Measurements from ENCODE around the gene CDH13.
A peak's percentile ranks its signal among the peaks of the same experiment; 100 is the strongest.

Gene CDH13

DNA sequence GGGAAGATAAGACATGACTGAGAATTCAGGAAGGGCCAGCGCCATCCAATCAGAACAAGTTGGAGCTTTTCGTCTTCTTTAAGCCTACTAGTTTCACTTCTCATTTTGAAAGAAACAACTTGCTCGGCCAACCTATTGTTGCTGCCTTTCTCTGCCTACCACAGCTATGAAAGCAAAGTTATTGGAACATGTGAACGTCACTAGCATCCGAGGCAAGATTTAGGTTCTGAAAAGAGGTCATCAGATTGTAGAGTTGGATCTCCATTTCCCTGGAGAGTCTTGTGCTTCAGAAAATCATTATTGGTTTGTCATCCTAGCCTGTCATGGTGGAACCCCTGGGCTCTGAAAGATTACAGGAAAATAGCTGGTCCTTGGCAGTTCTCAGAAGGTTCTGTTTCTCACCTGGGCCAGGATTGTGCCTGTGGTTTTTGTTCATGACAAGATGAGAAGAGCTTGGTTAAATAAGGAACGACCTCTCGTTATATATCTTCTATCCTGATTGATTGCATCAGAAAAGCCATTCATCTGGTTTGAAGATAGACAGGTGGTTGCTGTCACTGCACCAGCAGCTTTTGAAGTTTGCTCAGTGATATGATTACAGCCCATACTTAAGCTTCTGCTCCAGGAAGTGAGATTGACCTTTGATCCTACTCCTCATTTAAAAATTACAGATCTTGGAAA lies 25.3 kb downstream of the CDH13 start:
- no peak for DNase-seq (ENCODE audit: low read depth in 3 of 3)

DNA sequence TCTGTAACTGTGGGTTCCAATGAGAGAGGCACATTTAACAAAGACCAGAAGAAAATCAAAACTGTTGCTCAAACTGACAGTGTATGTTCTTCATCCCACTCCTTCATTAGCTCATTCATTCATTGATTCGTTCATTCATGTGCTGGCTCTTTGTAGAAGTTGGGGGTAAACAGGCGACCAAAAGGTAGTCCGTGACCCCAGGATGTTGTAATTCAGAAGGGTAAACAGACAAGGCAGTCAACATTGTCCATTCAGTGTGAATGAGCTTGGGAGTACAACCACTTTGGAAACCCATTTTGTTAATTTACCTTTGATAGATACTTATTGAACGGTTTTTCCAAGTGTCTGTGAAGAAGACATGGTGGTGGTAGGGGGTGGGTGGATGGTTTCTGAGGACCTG lies 26.1 kb downstream of the CDH13 start:
- DNase-seq (ENCODE audit: low read depth in 3 of 3), result no peak

- peak in 2 of 3 experiments; percentile 6 to 13 for DNase-seq (ENCODE audit: low read depth in 3 of 3)
Measured at GRCh38 chr16:82653550-82654511, 27.1 kb downstream of the CDH13 start.

DNA sequence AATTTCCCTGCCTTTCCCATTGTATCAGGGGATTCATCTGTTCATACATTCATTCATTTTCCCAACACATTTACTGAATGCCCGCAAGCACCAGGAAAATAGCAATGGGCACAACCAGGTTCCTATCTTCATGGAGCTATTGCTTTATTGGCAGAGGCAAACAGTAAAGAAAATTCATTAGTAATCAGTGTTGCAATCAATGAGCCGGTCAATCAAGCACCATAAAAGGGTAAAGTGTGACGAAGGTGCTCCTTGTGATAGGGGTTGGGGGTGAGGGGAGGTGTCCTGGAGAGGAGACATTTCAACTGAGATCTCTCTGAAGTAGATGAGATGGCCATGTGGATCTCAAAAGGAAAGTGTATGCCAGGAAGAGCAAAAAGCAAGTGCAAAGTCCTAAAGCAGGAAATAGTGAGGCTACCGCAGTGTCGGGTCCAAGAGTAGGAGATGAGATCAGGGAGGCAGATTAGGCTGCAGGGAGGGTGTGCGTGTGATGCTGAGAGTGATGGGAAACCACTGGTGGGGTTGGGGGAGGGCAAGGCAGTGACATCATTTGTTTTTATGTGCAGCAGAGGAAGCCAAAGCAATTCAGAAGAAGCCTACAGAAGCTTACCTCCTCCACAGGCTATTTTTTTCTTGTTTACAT lies 28.4 kb downstream of the CDH13 start:
- DNase-seq (ENCODE audit: low read depth in 3 of 3), result peak in 2 of 3 experiments; percentile 37 to 53

GRCh38 chr16:82655720-82656490 lies 29.1 kb downstream of the CDH13 start:
- DNase-seq (ENCODE audit: low read depth in 3 of 3), result no peak

DNA sequence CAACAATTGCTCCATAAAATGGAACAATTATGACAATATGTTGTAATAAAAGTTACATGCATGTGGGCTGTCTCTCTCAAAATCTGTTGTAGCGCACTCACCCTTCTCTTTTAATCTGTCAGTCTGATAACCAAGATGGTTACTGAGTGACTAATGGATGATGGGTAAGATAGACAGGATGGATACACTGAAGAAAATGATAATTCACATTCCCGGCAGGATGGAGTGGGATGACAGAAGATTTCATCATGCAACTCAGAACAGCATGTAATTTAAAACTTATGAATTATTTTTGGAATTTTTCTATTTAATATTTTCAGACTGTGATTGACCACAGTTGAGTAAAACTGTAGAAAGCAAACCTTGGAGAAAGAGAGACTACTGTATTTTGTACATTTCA lies 30.5 kb downstream of the CDH13 start:
- DNase-seq (ENCODE audit: low read depth in 3 of 3), result no peak

DNA sequence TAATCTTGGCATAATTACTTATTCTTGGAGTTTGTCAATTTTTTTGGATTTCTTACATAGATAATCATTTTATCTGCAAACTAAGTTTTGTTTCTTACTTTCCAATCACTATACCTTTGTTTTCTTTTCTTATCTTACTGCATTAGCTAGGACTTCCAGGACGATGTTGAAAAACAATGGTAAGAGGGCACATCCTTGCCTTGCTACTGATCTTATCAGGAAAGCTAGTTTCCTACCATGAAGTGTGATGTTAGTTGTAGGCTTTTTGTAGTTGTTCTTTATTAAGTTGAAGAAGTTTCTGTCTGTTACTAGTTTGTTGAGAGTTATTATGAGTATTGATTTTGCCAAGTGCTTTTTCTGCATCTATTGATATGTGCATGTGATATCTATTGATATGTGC lies 31.0 kb downstream of the CDH13 start:
- no peak for DNase-seq (ENCODE audit: low read depth in 3 of 3)

- no peak for DNase-seq (ENCODE audit: low read depth in 3 of 3)
Measured at GRCh38 chr16:82658796-82659195, 32.0 kb downstream of the CDH13 start.

DNA sequence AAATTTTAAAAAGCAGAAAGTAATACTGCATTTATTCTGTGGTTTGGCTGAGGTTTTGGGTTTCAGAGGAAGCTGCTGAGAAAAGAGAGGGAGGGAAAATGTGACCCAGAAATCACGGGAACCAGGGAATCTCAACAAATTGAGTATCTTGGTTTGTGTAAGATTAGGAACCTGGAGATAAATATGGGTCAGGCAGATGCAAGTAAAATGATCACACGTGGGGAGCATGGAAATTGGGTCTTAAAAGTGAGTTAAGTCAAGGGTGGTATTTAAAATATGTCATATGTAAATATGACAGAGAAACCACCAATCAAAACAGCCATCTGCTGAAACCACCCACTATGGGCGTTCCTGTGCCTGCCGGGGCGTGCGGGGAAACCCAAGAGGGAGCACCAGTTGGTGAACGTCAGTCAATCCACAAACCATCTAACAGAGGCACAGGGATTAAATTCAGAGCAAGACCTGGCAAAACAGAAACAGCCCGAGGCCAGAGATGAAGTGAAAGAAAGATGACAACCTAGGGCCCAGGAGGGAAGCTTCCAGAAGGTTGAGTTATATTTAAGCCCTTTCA lies 33.4 kb downstream of the CDH13 start:
- DNase-seq (ENCODE audit: low read depth in 3 of 3), result peak in 1 of 3 experiments; percentile 15

- no peak for DNase-seq (ENCODE audit: low read depth in 3 of 3)
Measured at GRCh38 chr16:82660966-82661365, 34.2 kb downstream of the CDH13 start.

GRCh38 chr16:82664181-82664580 lies 37.4 kb downstream of the CDH13 start:
- DNase-seq (ENCODE audit: low read depth in 3 of 3), result no peak

- DNase-seq (ENCODE audit: low read depth in 3 of 3), result no peak
Measured at GRCh38 chr16:82665025-82665424, 38.3 kb downstream of the CDH13 start.

GRCh38 chr16:82667437-82667836 lies 40.7 kb downstream of the CDH13 start:
- no peak for DNase-seq (ENCODE audit: low read depth in 3 of 3)

- no peak for DNase-seq (ENCODE audit: low read depth in 3 of 3)
Measured at GRCh38 chr16:82668094-82668493, 41.3 kb downstream of the CDH13 start.

- DNase-seq (ENCODE audit: low read depth in 3 of 3), result peak in 1 of 3 experiments; percentile 12
Measured at GRCh38 chr16:82671741-82672140, 45.0 kb downstream of the CDH13 start.

- no peak for DNase-seq (ENCODE audit: low read depth in 3 of 3)
Measured at GRCh38 chr16:82672676-82673075, 45.9 kb downstream of the CDH13 start.

DNA sequence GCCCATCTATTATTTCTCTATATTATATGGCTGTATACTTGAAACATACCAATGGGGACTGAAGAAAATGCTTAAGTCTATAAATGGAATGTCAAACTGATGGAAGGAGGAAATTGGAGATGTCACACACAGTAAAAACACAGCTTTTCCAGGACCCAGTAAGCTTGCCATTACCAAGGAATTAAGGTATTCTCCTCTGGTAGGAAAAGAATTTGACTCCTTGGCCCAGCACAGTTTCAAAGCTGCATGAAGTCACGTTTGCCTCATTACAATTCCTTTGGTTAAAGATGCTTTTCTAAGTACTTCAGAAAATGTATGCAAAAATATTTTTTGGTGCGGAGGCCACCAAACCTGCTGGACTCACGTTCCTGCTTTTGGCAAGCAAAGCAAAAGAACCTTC lies 48.5 kb downstream of the CDH13 start:
- DNase-seq (ENCODE audit: low read depth in 3 of 3), result no peak

GRCh38 chr16:82681592-82681991 lies 54.8 kb downstream of the CDH13 start:
- no peak for DNase-seq (ENCODE audit: low read depth in 3 of 3)

GRCh38 chr16:82682767-82683166 lies 56.0 kb downstream of the CDH13 start:
- DNase-seq (ENCODE audit: low read depth in 3 of 3), result no peak

GRCh38 chr16:82684256-82684655 lies 57.5 kb downstream of the CDH13 start:
- DNase-seq (ENCODE audit: low read depth in 3 of 3), result no peak

GRCh38 chr16:82685526-82685925 lies 58.8 kb downstream of the CDH13 start:
- DNase-seq (ENCODE audit: low read depth in 3 of 3), result no peak
